GM12878 (cell line): ENCODE measurements around the gene MAN2B2. TPM values are rescaled to one million over a fixed set of nuclear protein-coding genes. Genes with fewer than 3 reads are reported as not detected.

Experiments
- ATAC-seq: fragments of 200-7000 bp; cut with Tn5 transposase; 3 replicates; pipeline ENCODE4 v1.9.1; 2020; ENCODE audit warnings: mild to moderate bottlenecking, moderate library complexity
- BruUV-seq: library from RNA; stranded (reverse); fragments of 400-500 nt; replicated peaks from 2 replicates; lab custom pipeline; 2021; lab: Mats Ljungman, UMichigan
- CTCF ChIA-PET: fragments of 300-600 bp; sonication (Branson Sonifier 250); formaldehyde crosslinking; extraction: SDS; loops from one replicate; lab custom pipeline; 2021; ENCODE audit warnings: inconsistent platforms; lab: Yijun Ruan, JAX
- POLR2A ChIA-PET: fragments of 350-600 bp; formaldehyde crosslinking; extraction: SDS; loops from one replicate; lab custom pipeline; 2021; ENCODE audit warnings: inconsistent platforms; lab: Charles Lee
- RAD21 ChIA-PET: fragments of 300-600 bp; sonication (Branson Sonifier 250); formaldehyde crosslinking; loops from one replicate; lab custom pipeline; 2023; ENCODE audit warnings: antibody characterized with exemption; ENCODE audit not compliant: unreplicated experiment; lab: Charles Lee
- SMC1A ChIA-PET: fragments of 300-600 bp; sonication (Branson Sonifier 250); formaldehyde crosslinking; loops from one replicate; lab custom pipeline; 2023; ENCODE audit not compliant: unreplicated experiment, uncharacterized antibody; lab: Charles Lee
- DNase-seq: peaks from one replicate; pipeline ENCODE4 v3.0.0-alpha.2; 2011; ENCODE audit warnings: low read depth, low spot score
- FAIRE-seq: peaks from 3 replicates; lab custom pipeline; 2011; peaks lifted over from hg19 to GRCh38; lab: Jason Lieb, UNC
- H2AFZ ChIP-seq: 2 replicates; pipeline ENCODE4 v1.6.0; 2011; ENCODE audit warnings: low read depth, low read length, control low read depth; ENCODE audit not compliant: control insufficient read depth
- H3K27ac ChIP-seq: 2 replicates; pipeline ENCODE4 v1.5.1; 2011; ENCODE audit warnings: control low read depth; ENCODE audit not compliant: control insufficient read depth, insufficient read depth
- H3K27me3 ChIP-seq, 2 experiments: replicated peaks in 1 of 2; 2 replicates each; pipeline versions ENCODE4 v1.6.0 to v1.6.1; 2011; ENCODE audit warnings: low read length in 1 of 2; ENCODE audit not compliant: control insufficient read depth in 2 of 2, insufficient read depth in 2 of 2
- H3K36me3 ChIP-seq, 2 experiments: 2 replicates each; pipeline ENCODE4 v1.5.1; 2011; ENCODE audit warnings: low read length in 1 of 2; ENCODE audit not compliant: control insufficient read depth in 2 of 2, insufficient read depth in 2 of 2
- H3K4me1 ChIP-seq: 2 replicates; pipeline ENCODE4 v1.6.1; 2011; ENCODE audit warnings: mild to moderate bottlenecking, low read length, moderate library complexity, mixed read lengths; ENCODE audit not compliant: control insufficient read depth, insufficient read depth
- H3K4me2 ChIP-seq: 2 replicates; pipeline ENCODE4 v1.6.0; 2011; ENCODE audit warnings: control low read depth; ENCODE audit not compliant: control insufficient read depth, insufficient read depth
- H3K4me3 ChIP-seq: fragments of 200-600 bp; sonication (generic); 2 replicates; pipeline ENCODE4 v1.5.1; 2016
- H3K79me2 ChIP-seq: 2 replicates; pipeline ENCODE4 v1.6.0; 2011; ENCODE audit warnings: low read length; ENCODE audit not compliant: control insufficient read depth, insufficient read depth
- H3K9ac ChIP-seq: 2 replicates; pipeline ENCODE4 v1.8.0; 2011; ENCODE audit warnings: low read length, control low read depth, mixed read lengths; ENCODE audit not compliant: control insufficient read depth, insufficient read depth
- H3K9me3 ChIP-seq: replicated peaks from 3 replicates; pipeline ENCODE4 v1.5.1; 2011; ENCODE audit warnings: mild to moderate bottlenecking, low read length; ENCODE audit not compliant: control insufficient read depth, insufficient read depth
- H4K20me1 ChIP-seq: 2 replicates; pipeline ENCODE4 v1.6.0; 2011; ENCODE audit not compliant: control insufficient read depth, insufficient read depth
- CREB1 ChIP-seq: IDR thresholded peaks from 2 replicates; pipeline ENCODE4 v1.6.1; 2012; ENCODE audit warnings: low read depth, mild to moderate bottlenecking, inconsistent platforms
- EED ChIP-seq: sonication (generic); IDR thresholded peaks from 2 replicates; pipeline ENCODE4 v1.6.1; 2016; ENCODE audit warnings: antibody characterized with exemption, low read depth
- IKZF2 ChIP-seq, 2 experiments: fragments of 450-650 bp; IDR thresholded peaks; 2 replicates each; pipeline ENCODE4 v1.6.1; 2017; ENCODE audit warnings: mild to moderate bottlenecking in 2 of 2, moderate library complexity in 2 of 2
- JUND ChIP-seq: IDR thresholded peaks from 2 replicates; pipeline ENCODE4 v1.6.1; 2012; ENCODE audit warnings: low read depth, mild to moderate bottlenecking, low read length, improper control_type of control experiment, moderate library complexity
- MXI1 ChIP-seq: fragments of 150-350 bp; IDR thresholded peaks from 2 replicates; pipeline ENCODE4 v1.6.1; 2011; ENCODE audit warnings: low read depth, mild to moderate bottlenecking, inconsistent platforms, low read length, improper control_type of control experiment
- NR2F1 ChIP-seq: fragments of 450-650 bp; conservative IDR thresholded peaks from 2 replicates; pipeline ENCODE4 v1.6.1; 2017; ENCODE audit warnings: mild to moderate bottlenecking
- POLR2AphosphoS2 ChIP-seq: IDR thresholded peaks from 2 replicates; pipeline ENCODE4 v1.6.1; 2011; ENCODE audit warnings: low read depth, mild to moderate bottlenecking, low read length, improper control_type of control experiment, moderate library complexity
- RAD51 ChIP-seq: fragments of 450-650 bp; IDR thresholded peaks from 2 replicates; pipeline ENCODE4 v1.6.1; 2016; ENCODE audit warnings: moderate library complexity, mild to moderate bottlenecking, inconsistent platforms
- WGBS: methylation state at CpG from one replicate; pipeline ENCODE4 v1.1.6; 2016; ENCODE audit warnings: low lambda C conversion rate; ENCODE audit not compliant: insufficient replicate concordance, insufficient coverage; ENCODE audit errors: missing lambda C conversion rate; 5-methylcytosine and 5-hydroxymethylcytosine counted together
- in situ Hi-C: fragments of 300-500 bp; cut with MboI; formaldehyde crosslinking; loops from 9 replicates; pipeline ENCODE4 v1.14.3; 2018; ENCODE audit warnings: mixed read lengths
- intact Hi-C: fragments of 100-400 bp; cut with micrococcal nuclease; formaldehyde crosslinking; loops from one replicate; pipeline ENCODE4 v1.14.2; 2022; ENCODE audit not compliant: unreplicated experiment
- polyA plus RNA-seq, 11 experiments: library from polyadenylated mRNA; depleted of rRNA in 4 of 11; unstranded in 6 of 11; stranded (reverse) in 5 of 11; fragments of >200 nt; fragmentation: Nextera tagmentation in 4 of 11; fragmentation: Illumina TruSeq in 1 of 11; extraction: Ambion mirVana in 4 of 11; extraction: Trizol in 1 of 11; gene quantifications; 1 replicate in 1 of 11; 2 replicates in 10 of 11; pipeline versions ENCODE4 v1.2.1 to v1.2.3, GENCODE V29; 2011 to 2016; ENCODE audit warnings: inconsistent platforms in 2 of 11, missing spikeins in 2 of 11, low read depth in 1 of 11
- total RNA-seq, 4 experiments: library from RNA; depleted of rRNA in 3 of 4; stranded (reverse); fragments of >200 nt in 3 of 4; fragmentation: Illumina TruSeq in 1 of 4; extraction: Trizol in 1 of 4; gene quantifications; 2 replicates each; pipeline versions ENCODE4 v1.2.1 to v1.2.3, GENCODE V29; 2013 to 2021
- TF ChIP-seq, protein P1 (sequence below): fragments of 450-650 bp; IDR thresholded peaks from 2 replicates; pipeline ENCODE4 v1.6.1; 2017; ENCODE audit warnings: mild to moderate bottlenecking, moderate library complexity
- TF ChIP-seq, protein P2 (sequence below): fragments of 450-650 bp; IDR thresholded peaks from 2 replicates; pipeline ENCODE4 v1.6.1; 2017; ENCODE audit warnings: borderline replicate concordance

Gene MAN2B2
- total and polyA plus RNA-seq, 10 of the 15 experiments (the other 5 are each of a cell fraction or from before 2014, with no cell fraction given) = 0.47 to 14.5 (median 7.0) TPM

DNA sequence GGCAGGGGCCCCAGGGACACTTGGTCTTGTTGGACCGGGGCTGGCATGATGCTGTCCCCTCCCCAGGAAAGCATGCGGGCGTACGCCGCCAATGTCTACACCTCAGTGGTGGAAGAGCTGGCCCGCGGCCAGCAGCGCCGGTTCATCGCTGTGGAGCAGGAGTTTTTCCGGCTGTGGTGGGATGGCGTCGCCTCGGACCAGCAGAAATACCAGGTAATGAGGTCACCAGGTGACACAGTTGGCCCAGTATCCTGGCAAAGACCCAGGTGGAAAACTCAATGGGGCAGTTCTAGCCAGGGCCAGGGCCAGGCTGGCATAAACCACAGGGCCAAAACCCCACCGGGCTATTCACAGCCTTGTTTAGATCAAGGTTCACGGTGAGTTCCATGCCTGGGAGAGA lies 1.5 kb downstream of the MAN2B2 start (continued):
- TF ChIP-seq EED = no peak

DNA sequence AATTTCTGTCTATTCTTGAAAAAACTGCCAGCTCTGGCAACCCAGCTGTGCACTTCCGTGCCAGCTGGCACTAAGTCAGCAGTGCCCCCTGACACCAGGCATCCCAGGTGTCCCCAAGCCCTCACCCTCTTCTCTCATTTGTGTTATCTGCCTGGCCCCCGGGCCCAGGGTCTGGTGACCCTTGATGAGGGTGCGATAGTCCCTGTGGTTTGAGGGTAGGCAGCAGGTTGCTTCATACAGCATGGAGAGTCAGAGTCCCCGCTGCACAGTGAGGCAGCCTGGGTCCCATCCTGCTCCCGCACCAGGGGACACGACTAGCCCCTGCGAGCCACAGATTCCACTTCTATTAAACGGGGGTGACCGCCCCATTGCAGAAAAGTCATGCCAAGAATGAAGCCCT lies 1.9 kb downstream of the MAN2B2 start:
- H3K4me2 ChIP-seq = no peak overlapping the region
- no peaks in the 10 kb centered on the region for H4K20me1 ChIP-seq
- H3K79me2 ChIP-seq = peaks cover 8% of the 10 kb centered on the region
- intact Hi-C loops = no loop called here
- DNase-seq (no peak), ATAC-seq (no peak), FAIRE-seq (no peak)
- peaks cover 12% of the 10 kb centered on the region for H3K4me1 ChIP-seq
- ChIA-PET POLR2A (no interaction called here), RAD21 (no interaction called here), SMC1A (no interaction called here), CTCF (no interaction called here)
- no peaks in the 10 kb centered on the region; a peak in 1 of 4 replicates for H3K27me3 ChIP-seq
- peaks cover 0 to 5% of the 10 kb centered on the region in 2 experiments; a peak in 3 of 4 replicates for H3K36me3 ChIP-seq
- TF ChIP-seq NR2F1 = no peak
- TF ChIP-seq IKZF2 (IDR thresholded peaks at IDR 0.05) = no peak
- TF ChIP-seq, protein P1, sequence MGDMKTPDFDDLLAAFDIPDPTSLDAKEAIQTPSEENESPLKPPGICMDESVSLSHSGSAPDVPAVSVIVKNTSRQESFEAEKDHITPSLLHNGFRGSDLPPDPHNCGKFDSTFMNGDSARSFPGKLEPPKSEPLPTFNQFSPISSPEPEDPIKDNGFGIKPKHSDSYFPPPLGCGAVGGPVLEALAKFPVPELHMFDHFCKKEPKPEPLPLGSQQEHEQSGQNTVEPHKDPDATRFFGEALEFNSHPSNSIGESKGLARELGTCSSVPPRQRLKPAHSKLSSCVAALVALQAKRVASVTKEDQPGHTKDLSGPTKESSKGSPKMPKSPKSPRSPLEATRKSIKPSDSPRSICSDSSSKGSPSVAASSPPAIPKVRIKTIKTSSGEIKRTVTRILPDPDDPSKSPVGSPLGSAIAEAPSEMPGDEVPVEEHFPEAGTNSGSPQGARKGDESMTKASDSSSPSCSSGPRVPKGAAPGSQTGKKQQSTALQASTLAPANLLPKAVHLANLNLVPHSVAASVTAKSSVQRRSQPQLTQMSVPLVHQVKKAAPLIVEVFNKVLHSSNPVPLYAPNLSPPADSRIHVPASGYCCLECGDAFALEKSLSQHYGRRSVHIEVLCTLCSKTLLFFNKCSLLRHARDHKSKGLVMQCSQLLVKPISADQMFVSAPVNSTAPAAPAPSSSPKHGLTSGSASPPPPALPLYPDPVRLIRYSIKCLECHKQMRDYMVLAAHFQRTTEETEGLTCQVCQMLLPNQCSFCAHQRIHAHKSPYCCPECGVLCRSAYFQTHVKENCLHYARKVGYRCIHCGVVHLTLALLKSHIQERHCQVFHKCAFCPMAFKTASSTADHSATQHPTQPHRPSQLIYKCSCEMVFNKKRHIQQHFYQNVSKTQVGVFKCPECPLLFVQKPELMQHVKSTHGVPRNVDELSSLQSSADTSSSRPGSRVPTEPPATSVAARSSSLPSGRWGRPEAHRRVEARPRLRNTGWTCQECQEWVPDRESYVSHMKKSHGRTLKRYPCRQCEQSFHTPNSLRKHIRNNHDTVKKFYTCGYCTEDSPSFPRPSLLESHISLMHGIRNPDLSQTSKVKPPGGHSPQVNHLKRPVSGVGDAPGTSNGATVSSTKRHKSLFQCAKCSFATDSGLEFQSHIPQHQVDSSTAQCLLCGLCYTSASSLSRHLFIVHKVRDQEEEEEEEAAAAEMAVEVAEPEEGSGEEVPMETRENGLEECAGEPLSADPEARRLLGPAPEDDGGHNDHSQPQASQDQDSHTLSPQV = no peak
- TF ChIP-seq, protein P2, sequence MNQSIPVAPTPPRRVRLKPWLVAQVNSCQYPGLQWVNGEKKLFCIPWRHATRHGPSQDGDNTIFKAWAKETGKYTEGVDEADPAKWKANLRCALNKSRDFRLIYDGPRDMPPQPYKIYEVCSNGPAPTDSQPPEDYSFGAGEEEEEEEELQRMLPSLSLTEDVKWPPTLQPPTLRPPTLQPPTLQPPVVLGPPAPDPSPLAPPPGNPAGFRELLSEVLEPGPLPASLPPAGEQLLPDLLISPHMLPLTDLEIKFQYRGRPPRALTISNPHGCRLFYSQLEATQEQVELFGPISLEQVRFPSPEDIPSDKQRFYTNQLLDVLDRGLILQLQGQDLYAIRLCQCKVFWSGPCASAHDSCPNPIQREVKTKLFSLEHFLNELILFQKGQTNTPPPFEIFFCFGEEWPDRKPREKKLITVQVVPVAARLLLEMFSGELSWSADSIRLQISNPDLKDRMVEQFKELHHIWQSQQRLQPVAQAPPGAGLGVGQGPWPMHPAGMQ = no peak
- no peak for TF ChIP-seq POLR2AphosphoS2
- TF ChIP-seq JUND = no peak
- no peak for TF ChIP-seq CREB1
- no peak for TF ChIP-seq RAD51
- no peak for TF ChIP-seq MXI1
- H3K9me3 ChIP-seq = no peaks in the 10 kb centered on the region; the same call in 2 of the 3 replicates
- BruUV-seq = no TSS peak
- WGBS = 93% methylated on average over 9 of the region's 9 CpGs
- H3K27ac ChIP-seq = no peak overlapping the region
- no peak overlapping the region for H2AFZ ChIP-seq
- H3K9ac ChIP-seq = no peak overlapping the region
- no peak overlapping the region for H3K4me3 ChIP-seq
- in situ Hi-C loops = no loop called here
